Epithelial cell of esophagus (primary cell): ENCODE results near the gene KLK10.

Experiments used
- DNase-seq: peaks from one replicate; pipeline ENCODE4 v3.0.0; 2010; ENCODE audit warnings: low read depth
- H3K4me3 ChIP-seq: 2 replicates; pipeline ENCODE4 v1.5.1; 2011; ENCODE audit warnings: mild to moderate bottlenecking, low read length, control low read depth
- TF ChIP-seq, protein P1 (sequence below): IDR thresholded peaks from 2 replicates; pipeline ENCODE4 v1.5.1; 2011; ENCODE audit warnings: low read depth, mild to moderate bottlenecking, low read length, control low read depth, inconsistent platforms; ENCODE audit not compliant: insufficient read depth; ENCODE audit errors: missing control alignments

The KLK10 gene

DNA sequence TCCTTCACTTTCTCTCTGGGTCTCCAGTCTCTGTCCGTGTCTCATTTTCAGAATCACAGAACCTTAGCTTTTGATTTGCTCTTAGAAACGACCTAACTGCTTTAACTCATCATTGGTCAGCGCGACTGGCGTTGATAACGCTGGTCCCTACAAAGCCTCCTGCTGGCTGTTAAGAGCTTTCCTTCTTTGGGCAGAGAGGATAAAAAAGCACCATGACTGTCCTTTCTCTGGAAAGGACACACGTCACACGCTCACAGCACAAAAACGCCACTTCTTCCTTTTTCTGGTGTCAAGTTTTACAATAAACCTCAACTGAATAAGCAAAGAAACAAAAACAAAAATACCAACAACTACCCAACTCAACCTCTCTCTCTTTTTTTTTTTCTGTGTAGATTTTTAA lies 17.0 kb upstream of the KLK10 start:
- H3K4me3 ChIP-seq: no peak overlapping the region
- no peak for DNase-seq
- TF ChIP-seq, protein P1, sequence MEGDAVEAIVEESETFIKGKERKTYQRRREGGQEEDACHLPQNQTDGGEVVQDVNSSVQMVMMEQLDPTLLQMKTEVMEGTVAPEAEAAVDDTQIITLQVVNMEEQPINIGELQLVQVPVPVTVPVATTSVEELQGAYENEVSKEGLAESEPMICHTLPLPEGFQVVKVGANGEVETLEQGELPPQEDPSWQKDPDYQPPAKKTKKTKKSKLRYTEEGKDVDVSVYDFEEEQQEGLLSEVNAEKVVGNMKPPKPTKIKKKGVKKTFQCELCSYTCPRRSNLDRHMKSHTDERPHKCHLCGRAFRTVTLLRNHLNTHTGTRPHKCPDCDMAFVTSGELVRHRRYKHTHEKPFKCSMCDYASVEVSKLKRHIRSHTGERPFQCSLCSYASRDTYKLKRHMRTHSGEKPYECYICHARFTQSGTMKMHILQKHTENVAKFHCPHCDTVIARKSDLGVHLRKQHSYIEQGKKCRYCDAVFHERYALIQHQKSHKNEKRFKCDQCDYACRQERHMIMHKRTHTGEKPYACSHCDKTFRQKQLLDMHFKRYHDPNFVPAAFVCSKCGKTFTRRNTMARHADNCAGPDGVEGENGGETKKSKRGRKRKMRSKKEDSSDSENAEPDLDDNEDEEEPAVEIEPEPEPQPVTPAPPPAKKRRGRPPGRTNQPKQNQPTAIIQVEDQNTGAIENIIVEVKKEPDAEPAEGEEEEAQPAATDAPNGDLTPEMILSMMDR: no peak

DNA sequence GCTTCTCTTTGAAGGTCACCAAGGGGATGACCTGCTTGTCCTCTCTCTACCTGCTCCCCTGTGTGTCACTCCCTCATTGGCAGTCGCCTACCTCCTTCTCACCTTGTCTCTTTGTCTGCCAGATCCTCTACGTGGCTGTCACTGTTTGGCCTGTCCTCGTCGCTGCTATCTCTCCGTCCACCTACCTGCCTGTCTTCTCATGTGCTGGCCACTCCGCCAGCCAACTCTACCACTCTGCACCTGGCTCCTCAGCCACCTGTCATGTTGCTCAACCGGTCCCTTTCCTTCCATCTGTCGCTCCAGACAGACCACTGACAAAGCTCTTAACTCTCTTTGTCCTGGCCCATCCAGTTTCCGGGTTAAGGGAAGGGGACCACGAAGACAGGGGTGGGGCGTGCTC lies 15.2 kb upstream of the KLK10 start, which contains the start of gene KLK12:
Gene KLK12 (minus strand): TSS at position 299 of the 400 bp plus-strand sequence. CDS start 381 bp downstream, outside the sequence.
- TF ChIP-seq, protein P1: no peak
- DNase-seq: no peak
- H3K4me3 ChIP-seq: no peak within 1 kb of the TSS

DNA sequence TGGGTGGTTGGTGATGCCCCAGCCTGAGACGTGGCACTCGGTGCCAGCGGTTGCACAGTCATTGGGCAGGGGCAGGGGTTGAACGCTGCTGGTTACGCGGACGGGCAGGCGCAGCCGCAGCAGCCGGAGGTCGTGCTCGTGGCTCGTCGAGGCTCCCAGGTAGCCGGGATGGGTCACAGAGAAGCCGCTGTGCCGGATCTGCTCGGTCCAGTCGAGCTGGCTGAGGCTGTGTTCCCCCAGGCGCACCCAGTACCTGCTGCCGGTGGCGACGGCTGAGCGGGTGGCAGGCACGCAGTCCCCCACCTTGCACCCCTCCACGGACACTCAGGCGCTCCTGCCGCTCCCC lies 12.3 kb upstream of the KLK10 start:
- TF ChIP-seq, protein P1: no peak
- H3K4me3 ChIP-seq: no peak overlapping the region
- DNase-seq: no peak

DNA sequence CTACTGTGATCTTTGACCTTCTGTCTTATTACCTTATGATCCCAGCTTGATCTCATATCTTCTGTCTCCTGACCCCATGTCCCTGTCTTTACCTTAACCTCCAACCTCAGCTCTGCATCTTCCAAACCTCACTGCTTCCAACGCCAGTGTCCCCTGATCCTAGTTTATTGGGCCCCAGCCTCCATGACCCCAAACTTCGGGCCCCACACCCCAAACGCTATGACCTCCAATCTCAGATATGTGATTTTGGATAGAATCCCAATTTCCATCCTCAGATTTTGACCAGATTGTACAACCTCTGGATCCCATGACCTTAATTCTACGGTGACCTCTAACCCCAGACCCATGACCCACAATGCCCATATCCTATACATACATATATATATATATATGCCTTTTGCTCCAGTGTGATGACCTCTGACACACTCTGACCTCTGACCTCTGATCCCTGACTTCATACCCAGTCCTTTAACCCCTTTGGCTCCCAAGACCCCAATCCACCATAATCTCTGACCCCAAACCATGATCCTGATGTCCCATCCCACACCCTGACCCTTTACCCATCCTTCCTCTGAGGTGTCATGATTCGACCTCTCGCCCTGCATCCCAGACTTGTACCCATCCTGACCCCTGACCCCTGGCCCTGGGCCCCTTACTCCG lies 11.8 kb upstream of the KLK10 start:
- TF ChIP-seq, protein P1: no peak
- no peak overlapping the region for H3K4me3 ChIP-seq
- DNase-seq: no peak

DNA sequence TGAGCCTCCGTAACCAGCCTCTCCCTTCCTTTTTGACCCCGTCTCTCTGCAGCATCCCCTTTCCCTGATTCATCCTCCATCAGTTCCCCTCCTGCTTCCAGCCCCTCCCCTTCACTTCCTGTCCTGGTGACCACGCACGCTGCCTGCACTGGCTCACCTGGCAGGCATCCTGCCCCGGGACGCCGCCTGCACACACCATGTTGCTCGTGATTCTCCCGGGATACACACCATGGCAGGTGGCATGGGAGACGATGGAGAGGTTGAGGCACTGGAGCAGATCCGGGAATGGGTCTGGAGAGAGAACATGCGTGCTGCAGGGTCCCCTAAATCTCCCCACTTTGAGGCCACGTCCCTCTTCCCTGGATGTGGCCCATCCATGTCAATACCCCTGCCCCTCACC lies 11.1 kb upstream of the KLK10 start:
- no peak overlapping the region for H3K4me3 ChIP-seq
- no peak for DNase-seq
- TF ChIP-seq, protein P1: no peak

DNA sequence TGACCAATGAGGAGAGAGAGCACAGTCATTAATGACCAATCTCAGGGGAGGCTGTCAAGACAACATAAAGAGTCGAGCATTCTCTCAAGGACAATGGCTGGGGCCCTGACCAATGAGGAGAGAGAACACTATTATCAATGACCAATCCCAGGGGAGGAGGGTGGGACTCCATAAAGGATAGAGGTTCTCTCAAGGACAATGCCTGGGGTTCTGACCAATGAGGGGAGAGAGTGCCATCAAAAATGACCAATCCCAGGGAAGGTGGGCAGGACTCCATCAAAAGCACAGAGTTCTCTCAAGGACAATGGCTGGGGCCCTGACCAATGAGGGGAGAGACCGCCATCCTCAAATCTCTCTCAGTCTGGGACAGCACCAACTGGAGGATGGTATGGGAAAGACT lies 10.2 kb upstream of the KLK10 start:
- H3K4me3 ChIP-seq: no peak overlapping the region
- TF ChIP-seq, protein P1: no peak
- DNase-seq: no peak

DNA sequence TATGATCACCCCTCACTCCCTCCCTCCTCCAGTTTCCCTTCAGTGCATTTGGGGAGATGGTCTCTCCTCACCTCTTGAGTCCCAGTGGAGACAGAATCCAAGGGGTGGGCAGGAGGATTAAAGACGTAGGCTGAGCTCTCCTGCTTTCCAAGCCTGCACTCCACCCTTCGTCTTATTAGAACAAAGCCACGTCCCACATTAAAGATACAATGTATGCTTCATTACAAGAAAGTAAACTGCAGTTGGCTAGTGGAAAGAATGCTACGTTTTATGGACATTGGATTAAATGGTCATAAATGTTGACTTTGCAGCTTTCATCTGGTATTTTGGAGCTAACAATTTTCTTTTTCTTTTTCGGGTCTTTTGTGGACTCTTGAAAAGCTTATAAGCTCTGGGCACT lies 8.4 kb upstream of the KLK10 start:
- H3K4me3 ChIP-seq: no peak overlapping the region
- TF ChIP-seq, protein P1: no peak
- DNase-seq: no peak
